HG02798 (cell line): ENCODE results near the gene HACD1.

Experiments used
- ATAC-seq: cut with Tn5 transposase; IDR thresholded peaks from one replicate; pipeline ENCODE4 v1.9.1; 2021; ENCODE audit warnings: mild to moderate bottlenecking; ENCODE audit not compliant: unreplicated experiment, poor library complexity

HACD1 gene, protein sequence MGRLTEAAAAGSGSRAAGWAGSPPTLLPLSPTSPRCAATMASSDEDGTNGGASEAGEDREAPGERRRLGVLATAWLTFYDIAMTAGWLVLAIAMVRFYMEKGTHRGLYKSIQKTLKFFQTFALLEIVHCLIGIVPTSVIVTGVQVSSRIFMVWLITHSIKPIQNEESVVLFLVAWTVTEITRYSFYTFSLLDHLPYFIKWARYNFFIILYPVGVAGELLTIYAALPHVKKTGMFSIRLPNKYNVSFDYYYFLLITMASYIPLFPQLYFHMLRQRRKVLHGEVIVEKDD

GRCh38 chr10:17617031-17617911 is at the start of gene HACD1:
Gene HACD1 (minus strand): TSS chr10:17617374. CDS start chr10:17617339, 35 bp downstream.
- peak; percentile 63 for ATAC-seq

DNA sequence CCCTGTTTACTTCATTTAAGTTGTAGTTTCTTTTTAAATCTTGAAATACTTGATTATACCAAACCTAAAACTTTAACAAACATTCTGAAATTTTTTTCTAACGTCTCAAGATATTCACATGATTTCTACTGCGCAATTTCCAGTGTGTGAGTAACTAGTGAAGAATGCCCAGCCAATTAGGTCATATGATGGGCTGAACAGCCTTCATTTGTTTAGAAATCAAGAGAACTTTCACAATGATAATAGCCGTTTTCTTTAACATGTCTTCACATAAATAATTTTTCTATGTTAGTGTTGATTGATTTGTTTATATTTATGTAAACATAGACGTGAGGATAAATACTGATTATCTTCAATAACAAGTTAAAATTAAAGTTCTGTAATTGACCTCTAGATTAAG is 48.6 kb upstream of the HACD1 start:
- ATAC-seq: no peak

- no peak for ATAC-seq
Observed at GRCh38 chr10:17663450-17663849, 46.3 kb upstream of the HACD1 start.

DNA sequence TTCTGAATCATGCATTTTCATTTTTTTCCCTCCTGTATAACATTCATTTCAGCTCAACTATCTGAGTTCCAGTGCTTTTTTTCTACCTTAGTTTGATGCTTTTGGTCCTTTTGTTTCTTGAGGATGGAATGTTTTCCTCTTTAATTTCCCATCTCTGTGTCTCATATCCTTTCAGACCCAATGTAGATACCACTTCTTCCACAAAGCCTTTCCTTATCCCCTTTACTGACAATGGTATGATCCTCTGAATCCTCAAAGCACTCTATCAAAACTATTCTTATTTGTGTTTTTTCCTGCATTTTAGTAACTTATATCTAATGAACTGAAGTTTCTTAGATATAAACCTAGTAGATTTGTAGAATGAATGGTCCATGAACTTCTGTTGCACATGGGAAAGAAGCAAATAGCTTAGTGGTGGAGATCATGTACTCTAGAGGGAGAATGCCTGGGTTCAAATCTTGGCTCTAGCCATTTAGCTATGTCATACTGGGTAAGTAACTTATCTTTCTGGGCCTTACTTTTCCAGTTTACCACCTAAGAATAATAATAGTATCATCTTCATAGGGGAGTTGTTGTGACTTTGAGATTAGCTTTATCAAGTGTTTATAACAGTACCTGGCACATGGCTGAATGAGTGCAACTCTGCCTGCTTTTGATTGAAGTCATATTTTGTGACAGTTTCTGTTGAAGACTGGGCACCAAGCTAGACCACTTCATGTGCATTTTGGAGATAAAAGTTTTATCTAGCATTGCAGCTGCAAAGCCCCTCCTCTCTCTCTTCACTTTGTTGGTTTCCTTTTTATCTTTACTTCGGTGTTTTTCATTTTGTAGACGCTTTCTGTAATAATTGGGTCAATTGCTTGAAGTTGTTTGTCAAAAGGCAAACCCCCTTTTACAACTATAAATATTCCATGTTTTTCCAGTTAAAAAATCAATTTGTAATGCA is 45.3 kb upstream of the HACD1 start:
- no peak for ATAC-seq

GRCh38 chr10:17661510-17661909 is 44.3 kb upstream of the HACD1 start:
- no peak for ATAC-seq

DNA sequence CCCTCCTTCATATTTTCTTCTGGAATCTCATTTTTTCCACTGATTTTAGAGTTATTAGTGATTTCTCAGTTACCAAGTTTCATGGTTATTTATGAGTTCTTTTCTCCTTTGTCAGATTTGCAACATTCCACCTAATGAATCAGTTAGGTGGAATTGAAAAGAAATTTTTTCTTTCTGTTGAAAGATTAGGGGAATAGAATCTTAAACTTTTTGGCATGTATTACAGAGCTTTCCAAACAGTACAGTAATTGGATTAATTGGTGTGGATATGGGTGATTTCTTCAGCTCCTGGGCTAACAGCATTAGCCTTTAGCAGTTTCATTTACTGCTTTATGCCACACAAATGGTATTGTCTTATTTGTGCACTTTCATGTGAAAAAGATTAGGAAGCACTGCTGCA is 43.7 kb upstream of the HACD1 start:
- no peak for ATAC-seq

GRCh38 chr10:17659365-17659764 is 42.2 kb upstream of the HACD1 start:
- ATAC-seq: no peak

GRCh38 chr10:17657103-17657500 is 39.9 kb upstream of the HACD1 start:
- ATAC-seq: no peak

- ATAC-seq: peak; percentile 89
Observed at GRCh38 chr10:17655567-17656146, 38.5 kb upstream of the HACD1 start.

DNA sequence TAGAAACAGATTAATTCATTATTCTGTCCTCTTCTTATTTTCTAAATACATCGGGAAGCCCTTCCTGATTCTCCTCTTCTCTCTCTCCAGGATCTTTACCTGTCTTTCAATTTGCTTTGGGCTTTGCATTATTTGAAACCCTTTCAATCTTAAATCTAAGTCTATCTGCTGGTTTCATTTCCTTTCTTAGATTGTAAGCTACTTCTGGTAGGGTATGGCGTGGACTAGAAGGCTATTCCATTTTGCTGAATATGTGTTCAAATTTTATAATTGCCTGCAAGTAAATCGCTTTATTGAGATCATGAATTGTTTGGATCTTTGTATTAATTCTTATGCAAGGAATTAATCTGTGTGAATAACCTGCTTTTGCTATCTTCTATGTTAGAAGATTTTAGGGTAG is 37.8 kb upstream of the HACD1 start:
- peak; percentile 25 for ATAC-seq

- no peak for ATAC-seq
Observed at GRCh38 chr10:17652585-17652984, 35.4 kb upstream of the HACD1 start.

GRCh38 chr10:17651896-17652295 is 34.7 kb upstream of the HACD1 start:
- no peak for ATAC-seq

- no peak for ATAC-seq
Observed at GRCh38 chr10:17650416-17650815, 33.2 kb upstream of the HACD1 start.

- no peak for ATAC-seq
Observed at GRCh38 chr10:17649836-17650235, 32.7 kb upstream of the HACD1 start.

GRCh38 chr10:17649052-17649451 is 31.9 kb upstream of the HACD1 start:
- ATAC-seq: no peak

- ATAC-seq: no peak
Observed at GRCh38 chr10:17648243-17649035, 31.3 kb upstream of the HACD1 start.

- no peak for ATAC-seq
Observed at GRCh38 chr10:17647326-17647725, 30.2 kb upstream of the HACD1 start.

DNA sequence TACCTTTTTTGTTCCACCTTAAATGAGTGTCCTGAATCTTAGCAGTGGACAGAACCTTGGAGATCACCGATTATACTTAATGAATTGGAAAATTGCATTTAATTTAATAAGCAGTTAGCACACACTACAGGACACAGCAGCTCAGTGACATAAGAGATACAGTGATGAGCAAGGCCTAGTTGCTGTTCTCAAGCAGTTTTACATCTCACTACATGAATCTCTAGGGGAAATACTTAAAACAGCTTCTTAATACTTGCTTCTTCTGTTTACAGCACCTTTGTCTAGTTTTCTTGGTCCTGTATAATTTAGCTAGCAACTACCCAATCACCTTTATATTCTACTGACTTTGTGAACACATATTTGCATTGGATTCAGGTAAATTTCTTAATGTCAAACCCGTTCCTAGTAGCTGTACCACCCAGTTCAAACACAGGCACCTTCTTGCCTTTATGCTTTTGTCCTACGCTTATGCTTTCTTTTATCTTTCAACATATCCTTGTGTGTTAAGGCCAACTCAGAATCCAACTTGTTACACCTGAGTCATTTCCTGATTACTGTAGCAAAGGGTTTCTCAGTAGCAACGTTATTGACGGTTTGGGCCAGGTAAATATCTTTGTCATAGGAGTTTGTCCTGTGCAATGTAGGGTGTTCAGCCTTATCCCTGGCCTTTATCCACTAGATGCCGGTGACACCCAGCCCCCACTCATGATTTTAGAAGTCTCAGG is 28.6 kb upstream of the HACD1 start:
- ATAC-seq: no peak

DNA sequence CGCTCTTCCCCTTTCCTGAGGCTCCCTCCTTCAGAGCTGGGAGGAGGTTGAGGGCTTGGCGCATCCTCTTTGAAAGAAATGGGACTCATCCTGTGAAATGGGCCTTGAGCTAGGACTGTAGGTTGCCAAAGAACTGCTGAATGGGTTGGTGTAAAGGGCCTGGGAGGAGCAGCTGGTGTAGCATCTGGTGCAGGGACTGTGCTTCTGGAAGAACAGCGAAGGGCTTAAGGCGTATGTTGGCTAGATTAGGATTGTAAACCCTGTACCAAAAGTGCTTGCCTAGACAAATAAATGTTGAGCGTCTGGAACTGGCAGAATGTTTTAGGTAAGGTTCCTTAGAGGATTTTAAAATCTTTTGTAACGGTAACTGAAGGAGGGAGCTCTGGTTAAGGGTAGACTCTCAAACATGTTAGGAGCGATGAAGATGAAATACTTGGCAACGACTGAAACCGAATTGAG is 27.3 kb upstream of the HACD1 start:
- ATAC-seq: peak; percentile 30
